Astrocyte (in vitro differentiated cells and primary cell): ENCODE measurements around the gene ANP32A. TPM values are rescaled to one million over a fixed set of nuclear protein-coding genes. Genes with fewer than 3 reads are reported as not detected.

ENCODE experiments used
- DNase-seq: peaks from one replicate; pipeline ENCODE4 v3.0.0-alpha.2; 2010; ENCODE audit warnings: low read depth
- FAIRE-seq: peaks from 2 replicates; lab custom pipeline; 2011; peaks lifted over from hg19 to GRCh38; lab: Jason Lieb, UNC
- H2AFZ ChIP-seq: 2 replicates; pipeline ENCODE4 v1.6.0; 2012; ENCODE audit warnings: low read depth, low read length, inconsistent platforms
- H3K27ac ChIP-seq: 2 replicates; pipeline ENCODE4 v1.5.1; 2011; ENCODE audit warnings: low read depth, low read length, inconsistent platforms
- H3K27me3 ChIP-seq: 2 replicates; pipeline ENCODE4 v1.6.0; 2011; ENCODE audit warnings: low read length, inconsistent platforms; ENCODE audit not compliant: insufficient read depth
- H3K36me3 ChIP-seq: 2 replicates; pipeline ENCODE4 v1.5.1; 2011; ENCODE audit warnings: low read length, inconsistent platforms; ENCODE audit not compliant: insufficient read depth
- H3K4me1 ChIP-seq: 2 replicates; pipeline ENCODE4 v1.5.1; 2011; ENCODE audit warnings: low read length, inconsistent platforms; ENCODE audit not compliant: insufficient read depth
- H3K4me2 ChIP-seq: 2 replicates; pipeline ENCODE4 v1.6.0; 2012; ENCODE audit warnings: low read length, inconsistent platforms
- H3K4me3 ChIP-seq: 2 replicates; pipeline ENCODE4 v1.5.1; 2011; ENCODE audit warnings: low read depth, mild to moderate bottlenecking, low read length, inconsistent platforms; ENCODE audit not compliant: insufficient read depth
- H3K79me2 ChIP-seq: 2 replicates; pipeline ENCODE4 v1.6.0; 2012; ENCODE audit warnings: mild to moderate bottlenecking, low read length, inconsistent platforms; ENCODE audit not compliant: insufficient read depth
- H3K9ac ChIP-seq: 2 replicates; pipeline ENCODE4 v1.6.0; 2012; ENCODE audit warnings: mild to moderate bottlenecking, low read length, inconsistent platforms
- H3K9me3 ChIP-seq: 2 replicates; pipeline ENCODE4 v1.5.1; 2012; ENCODE audit warnings: low read depth, mild to moderate bottlenecking, low read length, inconsistent platforms; ENCODE audit not compliant: insufficient read depth
- H4K20me1 ChIP-seq: 2 replicates; pipeline ENCODE4 v1.6.0; 2012; ENCODE audit warnings: low read length, inconsistent platforms; ENCODE audit not compliant: insufficient read depth
- H3K27ac Mint-ChIP-seq: one replicate; pipeline ENCODE4 v1.8.0; 2021; ENCODE audit warnings: mild to moderate bottlenecking, mixed read lengths; ENCODE audit not compliant: unreplicated experiment
- H3K27me3 Mint-ChIP-seq: one replicate; pipeline ENCODE4 v1.8.0; 2021; ENCODE audit warnings: low read depth, mixed read lengths; ENCODE audit not compliant: unreplicated experiment
- H3K36me3 Mint-ChIP-seq: one replicate; pipeline ENCODE4 v1.8.0; 2021; ENCODE audit warnings: low read depth, mixed read lengths; ENCODE audit not compliant: unreplicated experiment
- H3K4me1 Mint-ChIP-seq: one replicate; pipeline ENCODE4 v1.8.0; 2021; ENCODE audit warnings: low read depth, mixed read lengths; ENCODE audit not compliant: unreplicated experiment
- H3K4me3 Mint-ChIP-seq: one replicate; pipeline ENCODE4 v1.8.0; 2021; ENCODE audit warnings: mild to moderate bottlenecking, moderate library complexity, mixed read lengths; ENCODE audit not compliant: unreplicated experiment
- H3K9me3 Mint-ChIP-seq: one replicate; pipeline ENCODE4 v1.8.0; 2021; ENCODE audit warnings: mild to moderate bottlenecking, mixed read lengths; ENCODE audit not compliant: unreplicated experiment
- EZH2 ChIP-seq: IDR thresholded peaks from 2 replicates; pipeline ENCODE4 v1.6.1; 2012; ENCODE audit warnings: mild to moderate bottlenecking, low read length, inconsistent platforms; ENCODE audit not compliant: insufficient read depth
- total RNA-seq: library from RNA; stranded (reverse); gene quantifications from 2 replicates; pipeline ENCODE4 v1.2.1, GENCODE V29; 2021
- TF ChIP-seq, protein P1 (sequence below): IDR thresholded peaks from 2 replicates; pipeline ENCODE4 v1.5.1; 2011; ENCODE audit warnings: low read depth, mild to moderate bottlenecking, inconsistent platforms, low read length, moderate library complexity; ENCODE audit not compliant: insufficient read depth

The ANP32A gene
- total RNA-seq, 1 donor from 2014 or later: 138 TPM

- peak overlapping the region; percentile 86 for H3K27ac Mint-ChIP-seq
Observed at GRCh38 chr15:68819495-68820294, 1.0 kb downstream of the ANP32A start.

GRCh38 chr15:68818769-68819494 lies 1.8 kb downstream of the ANP32A start:
- peak overlapping the region; percentile 93 for H3K4me3 ChIP-seq
- peaks cover 31% of the 10 kb centered on the region for H3K4me1 Mint-ChIP-seq
- peak overlapping the region; percentile 91 for H3K27ac ChIP-seq
- no peaks in the 10 kb centered on the region for H3K36me3 ChIP-seq
- peak overlapping the region; percentile 99 for H3K4me2 ChIP-seq
- H2AFZ ChIP-seq: peak overlapping the region; percentile 65
- H3K4me3 Mint-ChIP-seq: peak overlapping the region; percentile 89
- peaks cover 14% of the 10 kb centered on the region for H3K4me1 ChIP-seq
- TF ChIP-seq, protein P1, sequence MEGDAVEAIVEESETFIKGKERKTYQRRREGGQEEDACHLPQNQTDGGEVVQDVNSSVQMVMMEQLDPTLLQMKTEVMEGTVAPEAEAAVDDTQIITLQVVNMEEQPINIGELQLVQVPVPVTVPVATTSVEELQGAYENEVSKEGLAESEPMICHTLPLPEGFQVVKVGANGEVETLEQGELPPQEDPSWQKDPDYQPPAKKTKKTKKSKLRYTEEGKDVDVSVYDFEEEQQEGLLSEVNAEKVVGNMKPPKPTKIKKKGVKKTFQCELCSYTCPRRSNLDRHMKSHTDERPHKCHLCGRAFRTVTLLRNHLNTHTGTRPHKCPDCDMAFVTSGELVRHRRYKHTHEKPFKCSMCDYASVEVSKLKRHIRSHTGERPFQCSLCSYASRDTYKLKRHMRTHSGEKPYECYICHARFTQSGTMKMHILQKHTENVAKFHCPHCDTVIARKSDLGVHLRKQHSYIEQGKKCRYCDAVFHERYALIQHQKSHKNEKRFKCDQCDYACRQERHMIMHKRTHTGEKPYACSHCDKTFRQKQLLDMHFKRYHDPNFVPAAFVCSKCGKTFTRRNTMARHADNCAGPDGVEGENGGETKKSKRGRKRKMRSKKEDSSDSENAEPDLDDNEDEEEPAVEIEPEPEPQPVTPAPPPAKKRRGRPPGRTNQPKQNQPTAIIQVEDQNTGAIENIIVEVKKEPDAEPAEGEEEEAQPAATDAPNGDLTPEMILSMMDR: no peak
- TF ChIP-seq EZH2: no peak
- no peaks in the 10 kb centered on the region for H3K9me3 Mint-ChIP-seq
- H4K20me1 ChIP-seq: peaks cover 30% of the 10 kb centered on the region
- no peak for DNase-seq
- no peaks in the 10 kb centered on the region for H3K27me3 ChIP-seq
- H3K9me3 ChIP-seq: no peaks in the 10 kb centered on the region
- H3K27ac Mint-ChIP-seq: peak overlapping the region; percentile 95
- H3K36me3 Mint-ChIP-seq: no peaks in the 10 kb centered on the region
- no peak for FAIRE-seq
- H3K9ac ChIP-seq: peak overlapping the region; percentile 96
- no peaks in the 10 kb centered on the region for H3K27me3 Mint-ChIP-seq
- peaks cover 65% of the 10 kb centered on the region for H3K79me2 ChIP-seq

More at GRCh38 chr15:68819495-68820294, 1.0 kb downstream of the ANP32A start:
- peaks cover 14% of the 10 kb centered on the region for H3K4me1 ChIP-seq
- peak; percentile 45 for DNase-seq
- FAIRE-seq: no peak
- no peaks in the 10 kb centered on the region for H3K36me3 ChIP-seq
- peak overlapping the region; percentile 99 for H3K4me2 ChIP-seq
- Mint-ChIP-seq H3K4me3 (peak overlapping the region; percentile 89), H3K36me3 (no peaks in the 10 kb centered on the region), H3K4me1 (peaks cover 28% of the 10 kb centered on the region), H3K27me3 (no peaks in the 10 kb centered on the region), H3K9me3 (no peaks in the 10 kb centered on the region)
- H3K9me3 ChIP-seq: no peaks in the 10 kb centered on the region
- peak overlapping the region; percentile 91 for H3K27ac ChIP-seq
- H2AFZ ChIP-seq: peak overlapping the region; percentile 65
- H3K9ac ChIP-seq: peak overlapping the region; percentile 96
- TF ChIP-seq, protein P1: no peak
- TF ChIP-seq EZH2: no peak
- H4K20me1 ChIP-seq: peaks cover 25% of the 10 kb centered on the region
- H3K27me3 ChIP-seq: no peaks in the 10 kb centered on the region
- peak overlapping the region; percentile 93 for H3K4me3 ChIP-seq
- H3K79me2 ChIP-seq: peaks cover 57% of the 10 kb centered on the region
